ENCODE measurements around the gene OGA.

- TF ChIP-seq CTCF (IDR thresholded peaks at IDR 0.05; ENCODE audit: low read depth, low read length) (no peak), POLR2A (IDR thresholded peaks at IDR 0.05; ENCODE audit: extremely low read depth, insufficient read length) (no peak), MYC (IDR thresholded peaks at IDR 0.05; ENCODE audit: low read depth, low read length) (no peak)
- TF ChIP-seq, protein P1, sequence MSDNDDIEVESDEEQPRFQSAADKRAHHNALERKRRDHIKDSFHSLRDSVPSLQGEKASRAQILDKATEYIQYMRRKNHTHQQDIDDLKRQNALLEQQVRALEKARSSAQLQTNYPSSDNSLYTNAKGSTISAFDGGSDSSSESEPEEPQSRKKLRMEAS (IDR thresholded peaks at IDR 0.05; ENCODE audit: low read depth, low read length): no peak
Observed at GRCh38 chr10:101812606-101813005, 5.6 kb downstream of the OGA start.
